GM23248 (cell line): Measurements from ENCODE around the gene GCHFR.

Source experiments
- EZH2 ChIP-seq: fragments of 200-600 bp; sonication (generic); IDR thresholded peaks from 2 replicates; pipeline ENCODE4 v1.6.1; 2018; ENCODE audit warnings: antibody characterized with exemption, mild to moderate bottlenecking; ENCODE audit not compliant: insufficient read depth, poor library complexity, severe bottlenecking
- EZH2phosphoT487 ChIP-seq: fragments of 200-600 bp; sonication (generic); IDR thresholded peaks from 2 replicates; pipeline ENCODE4 v1.6.1; 2018; ENCODE audit warnings: antibody characterized with exemption, moderate library complexity, mild to moderate bottlenecking, low read depth; ENCODE audit not compliant: insufficient read depth

DNA sequence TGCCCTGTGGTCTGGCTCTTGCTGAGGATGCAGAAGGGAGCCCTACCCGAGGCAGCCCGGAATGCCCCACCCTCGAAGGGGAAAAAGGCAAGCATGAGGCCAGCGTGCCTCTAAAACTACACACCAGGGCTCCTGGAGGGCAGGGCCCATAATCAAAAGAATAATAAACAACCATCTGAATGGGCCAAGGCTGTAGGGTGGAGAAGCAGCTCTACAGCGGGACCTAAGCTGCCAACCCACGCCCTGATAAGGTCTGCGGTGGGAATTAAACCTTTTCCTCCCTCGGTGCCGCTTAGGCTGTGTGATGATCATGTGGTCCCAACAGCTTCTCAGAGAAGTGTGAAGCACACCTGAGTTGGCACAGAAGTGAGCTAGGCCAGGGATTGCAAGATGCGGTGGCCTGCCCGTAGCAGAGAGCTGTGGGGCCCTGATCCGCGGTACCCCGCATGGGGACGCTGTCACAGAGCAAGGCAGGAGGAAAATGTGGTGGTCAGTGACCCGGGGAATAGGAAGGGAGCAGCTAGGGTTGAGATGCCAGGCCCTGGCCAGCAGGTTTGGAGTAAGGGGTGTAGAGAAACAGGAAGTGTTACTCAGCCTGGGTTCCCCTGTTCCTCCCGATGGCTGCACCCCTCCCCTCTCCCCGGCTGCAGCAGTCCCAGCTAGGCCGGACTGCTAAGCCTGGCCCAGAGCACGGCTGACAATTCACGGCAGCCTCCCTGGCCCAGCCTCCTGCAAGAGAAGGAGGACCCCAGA lies 4.8 kb downstream of the GCHFR start:
- TF ChIP-seq EZH2phosphoT487 (no peak), EZH2 (no peak)
